Gastrocnemius medialis (tissue), 4 donors: ENCODE measurements around the gene KDELR1. TPM values are rescaled to one million over a fixed set of nuclear protein-coding genes. Genes with fewer than 3 reads are reported as not detected.
A peak's percentile ranks its signal among the peaks of the same experiment; 100 is the strongest.

ENCODE experiments used
- ATAC-seq, 2 donors: fragments of 150-250 bp; one replicate each; pipeline ENCODE4 v1.9.1; 2016
- DNase-seq, 2 donors: peaks; one replicate each; pipeline ENCODE4 v3.0.0-alpha.2; 2019
- H3K27ac ChIP-seq, 4 donors: fragments of 200-600 bp; sonication (generic); 1 replicate in 1 of 4; 2 replicates in 3 of 4; pipeline ENCODE4 v1.5.1; 2016 to 2018; ENCODE audit warnings: mild to moderate bottlenecking in 2 of 4, moderate library complexity in 1 of 4
- H3K27me3 ChIP-seq, 3 donors: fragments of 200-600 bp; sonication (generic) in 2 of 3; 1 replicate in 1 of 3; 2 replicates in 2 of 3; pipeline versions ENCODE4 v1.5.1 to v1.6.0; 2016 to 2019; ENCODE audit warnings: mild to moderate bottlenecking in 1 of 3, moderate library complexity in 1 of 3
- H3K36me3 ChIP-seq, 2 donors: fragments of 200-600 bp; sonication (generic) in 1 of 2; one replicate each; pipeline ENCODE4 v1.5.1; 2017 to 2018
- H3K4me1 ChIP-seq, 2 donors: fragments of 200-600 bp; sonication (generic) in 1 of 2; one replicate each; pipeline ENCODE4 v1.5.1; 2016 to 2017; ENCODE audit warnings: mild to moderate bottlenecking in 2 of 2
- H3K4me3 ChIP-seq, 4 donors: fragments of 200-600 bp; sonication (generic) in 3 of 4; 1 replicate in 1 of 4; 2 replicates in 3 of 4; pipeline ENCODE4 v1.5.1; 2016 to 2019; ENCODE audit warnings: mild to moderate bottlenecking in 2 of 4
- H3K9me3 ChIP-seq, 3 donors: fragments of 200-600 bp; sonication (generic) in 2 of 3; 1 replicate in 1 of 3; 2 replicates in 2 of 3; pipeline ENCODE4 v1.5.1; 2016 to 2019
- POLR2A ChIP-seq, 2 donors: fragments of 450-650 bp; IDR thresholded peaks; one replicate each; pipeline ENCODE4 v1.6.1; 2017; ENCODE audit warnings: antibody characterized with exemption in 2 of 2, mild to moderate bottlenecking in 2 of 2, moderate library complexity in 2 of 2
- in situ Hi-C, 4 donors: fragments of 200-750 bp; cut with MboI; loops; one replicate each; pipeline versions ENCODE4 v1.15.0 to v1.8.0; 2017; ENCODE audit warnings: low sequenced_read_pairs in 4 of 4
- intact Hi-C: fragments of 100-400 bp; cut with DNase I; formaldehyde crosslinking; loops from one replicate; pipeline ENCODE4 v1.15.1; 2023; ENCODE audit warnings: low total_unique reads
- total RNA-seq, 4 donors: library from RNA; depleted of rRNA; stranded (reverse); fragments of >200 nt; gene quantifications; one replicate each; pipeline versions ENCODE4 v1.1.0 to v1.2.3, GENCODE V29; 2016
- TF ChIP-seq, protein P1 (sequence below), 5 experiments: fragments of 450-650 bp in 3 of 5; fragments of 200-600 bp in 2 of 5; sonication (generic) in 2 of 5; IDR thresholded peaks in 4 of 5; conservative IDR thresholded peaks in 1 of 5; 1 replicate in 4 of 5; 2 replicates in 1 of 5; pipeline ENCODE4 v1.5.1; 2016 to 2019; ENCODE audit warnings: antibody characterized with exemption in 5 of 5, mild to moderate bottlenecking in 3 of 5, moderate library complexity in 3 of 5

The KDELR1 gene
- total RNA-seq, 4 donors from 2014 or later = 44.9 to 64.7 (median 54.0) TPM

DNA sequence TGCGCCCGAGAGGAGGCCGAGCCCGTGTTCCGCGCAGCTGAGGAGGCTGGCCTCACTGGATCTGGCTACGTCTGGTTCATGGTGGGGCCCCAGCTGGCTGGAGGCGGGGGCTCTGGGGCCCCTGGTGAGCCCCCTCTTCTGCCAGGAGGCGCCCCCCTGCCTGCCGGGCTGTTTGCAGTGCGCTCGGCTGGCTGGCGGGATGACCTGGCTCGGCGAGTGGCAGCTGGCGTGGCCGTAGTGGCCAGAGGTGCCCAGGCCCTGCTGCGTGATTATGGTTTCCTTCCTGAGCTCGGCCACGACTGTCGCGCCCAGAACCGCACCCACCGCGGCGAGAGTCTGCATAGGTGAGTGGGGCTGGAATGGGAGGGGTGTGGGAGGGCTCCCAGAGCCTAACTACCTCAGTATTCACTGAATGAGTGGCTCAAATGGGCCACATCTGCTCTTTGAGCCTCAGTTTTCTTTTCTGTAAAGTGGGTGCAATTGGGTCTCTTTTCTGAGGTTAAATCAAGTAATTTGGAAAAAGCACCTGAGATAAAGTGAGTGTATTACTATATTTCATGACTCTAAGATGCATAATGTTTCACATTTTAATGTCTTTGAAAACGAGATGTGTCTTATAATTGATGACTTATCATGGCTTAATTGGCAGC lies 13.8 kb upstream of the KDELR1 start:
- H3K36me3 ChIP-seq = no peaks in the 10 kb centered on the region
- in situ Hi-C loops (no loop called here), intact Hi-C loops (no loop called here)
- no peak overlapping the region for H3K4me3 ChIP-seq
- H3K9me3 ChIP-seq = no peaks in the 10 kb centered on the region
- no peaks in the 10 kb centered on the region for H3K4me1 ChIP-seq
- no peak overlapping the region for H3K27ac ChIP-seq
- H3K27me3 ChIP-seq = peaks cover 0 to 9% (median 0%) of the 10 kb centered on the region in 3 donors
- ATAC-seq (no peak), DNase-seq (no peak)
- TF ChIP-seq POLR2A (IDR thresholded peaks at IDR 0.05) = no peak
- TF ChIP-seq, protein P1, sequence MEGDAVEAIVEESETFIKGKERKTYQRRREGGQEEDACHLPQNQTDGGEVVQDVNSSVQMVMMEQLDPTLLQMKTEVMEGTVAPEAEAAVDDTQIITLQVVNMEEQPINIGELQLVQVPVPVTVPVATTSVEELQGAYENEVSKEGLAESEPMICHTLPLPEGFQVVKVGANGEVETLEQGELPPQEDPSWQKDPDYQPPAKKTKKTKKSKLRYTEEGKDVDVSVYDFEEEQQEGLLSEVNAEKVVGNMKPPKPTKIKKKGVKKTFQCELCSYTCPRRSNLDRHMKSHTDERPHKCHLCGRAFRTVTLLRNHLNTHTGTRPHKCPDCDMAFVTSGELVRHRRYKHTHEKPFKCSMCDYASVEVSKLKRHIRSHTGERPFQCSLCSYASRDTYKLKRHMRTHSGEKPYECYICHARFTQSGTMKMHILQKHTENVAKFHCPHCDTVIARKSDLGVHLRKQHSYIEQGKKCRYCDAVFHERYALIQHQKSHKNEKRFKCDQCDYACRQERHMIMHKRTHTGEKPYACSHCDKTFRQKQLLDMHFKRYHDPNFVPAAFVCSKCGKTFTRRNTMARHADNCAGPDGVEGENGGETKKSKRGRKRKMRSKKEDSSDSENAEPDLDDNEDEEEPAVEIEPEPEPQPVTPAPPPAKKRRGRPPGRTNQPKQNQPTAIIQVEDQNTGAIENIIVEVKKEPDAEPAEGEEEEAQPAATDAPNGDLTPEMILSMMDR (IDR thresholded peaks at IDR 0.05 in 4 of 5, conservative IDR thresholded peaks at IDR 0.05 in 1 of 5) = no peak

DNA sequence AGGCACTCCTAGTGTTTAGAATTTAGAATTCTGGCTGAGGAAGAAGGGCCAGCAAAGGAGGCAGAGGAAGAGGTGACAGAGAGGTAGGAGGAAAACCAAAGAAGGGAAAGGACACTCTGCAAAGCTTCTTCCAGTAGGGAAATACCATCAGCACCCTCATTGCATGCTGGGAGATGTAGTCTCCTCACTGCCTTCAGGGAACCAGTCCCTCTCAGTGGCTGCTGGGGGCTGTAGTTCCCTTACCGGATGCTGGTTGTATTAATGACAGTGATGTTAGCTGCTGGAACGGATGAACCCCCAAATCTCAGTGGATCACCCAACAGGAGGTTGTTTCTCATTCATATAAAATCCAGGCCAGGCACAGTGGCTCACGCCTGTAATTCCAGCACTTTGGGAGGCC lies 12.3 kb upstream of the KDELR1 start:
- no peak for TF ChIP-seq POLR2A (IDR thresholded peaks at IDR 0.05)
- TF ChIP-seq, protein P1 (IDR thresholded peaks at IDR 0.05 in 4 of 5, conservative IDR thresholded peaks at IDR 0.05 in 1 of 5) = no peak
- DNase-seq (peak in 1 of 2 donors; percentile 37), ATAC-seq (peak; percentile 50 to 69)
- H3K36me3 ChIP-seq = no peaks in the 10 kb centered on the region
- no peak overlapping the region for H3K27ac ChIP-seq
- H3K27me3 ChIP-seq = peaks cover 0 to 9% (median 7%) of the 10 kb centered on the region in 3 donors
- intact Hi-C loops = no loop called here
- no peaks in the 10 kb centered on the region for H3K4me1 ChIP-seq
- no peaks in the 10 kb centered on the region for H3K9me3 ChIP-seq
- no peak overlapping the region for H3K4me3 ChIP-seq
- in situ Hi-C loops = no loop called here

DNA sequence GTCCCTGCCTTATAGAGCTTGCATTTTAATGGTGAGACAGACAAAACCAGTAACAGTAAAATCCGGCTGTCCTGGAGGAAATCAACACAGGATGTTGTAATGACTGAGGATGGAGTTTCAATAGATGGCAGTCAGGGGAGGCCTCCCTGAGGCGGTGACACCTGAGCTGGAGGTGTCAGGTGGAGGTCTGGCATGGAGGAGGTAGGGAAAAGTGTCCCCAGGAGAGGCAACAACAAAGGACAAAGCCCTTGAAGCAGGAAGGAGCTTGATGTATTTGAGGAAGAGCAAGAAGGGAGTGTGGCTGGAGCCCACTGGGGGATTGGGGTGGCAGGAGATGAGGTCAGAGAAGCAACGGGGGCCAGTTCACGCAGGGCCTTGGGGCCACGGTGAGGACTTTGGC lies 9.9 kb upstream of the KDELR1 start:
- intact Hi-C loops = no loop called here
- Histone ChIP-seq H3K4me1 (peaks cover 0 to 4% of the 10 kb centered on the region in 2 donors), H3K27me3 (peaks cover 19 to 26% (median 19%) of the 10 kb centered on the region in 3 donors), H3K36me3 (no peaks in the 10 kb centered on the region), H3K4me3 (no peak overlapping the region), H3K9me3 (no peaks in the 10 kb centered on the region), H3K27ac (no peak overlapping the region)
- in situ Hi-C loops = no loop called here
- DNase-seq (no peak), ATAC-seq (no peak)
- TF ChIP-seq, protein P1 (IDR thresholded peaks at IDR 0.05 in 4 of 5, conservative IDR thresholded peaks at IDR 0.05 in 1 of 5) = no peak
- no peak for TF ChIP-seq POLR2A (IDR thresholded peaks at IDR 0.05)

DNA sequence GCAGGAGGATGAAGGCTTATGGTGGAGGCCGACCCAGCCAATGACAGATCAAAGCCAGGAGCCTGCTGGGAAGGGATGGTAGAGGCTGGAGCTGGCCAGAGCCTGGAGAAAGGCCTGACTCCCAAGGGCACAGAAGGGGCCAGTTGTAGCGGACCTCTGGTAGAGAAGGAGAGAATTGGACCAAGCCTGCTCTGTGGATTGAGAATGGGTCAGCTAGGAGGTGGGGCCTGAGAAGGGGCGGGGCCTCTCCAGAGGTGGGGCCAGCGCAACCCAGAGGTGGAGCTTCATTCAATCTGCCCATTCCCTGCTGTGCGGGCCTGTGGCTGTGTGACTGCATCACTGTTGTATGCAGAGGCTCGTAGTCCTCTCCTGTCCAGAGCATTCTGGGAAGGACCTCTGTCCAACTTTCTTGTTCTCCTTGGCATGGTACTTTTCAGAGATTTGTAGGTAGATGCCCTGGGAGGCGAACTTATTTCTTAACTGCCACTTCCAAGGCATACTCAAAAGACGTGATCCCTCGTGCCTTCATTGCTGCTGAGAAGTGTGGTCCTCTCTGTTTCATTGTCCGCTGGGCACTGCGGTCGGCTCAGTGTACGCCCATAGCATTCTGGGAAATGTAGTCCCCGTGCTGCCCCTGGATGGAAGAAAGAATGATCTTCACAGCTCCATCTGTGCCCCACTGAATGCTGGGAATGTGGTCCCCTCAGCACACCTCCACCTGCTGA lies 8.8 kb upstream of the KDELR1 start:
- no peaks in the 10 kb centered on the region for H3K9me3 ChIP-seq
- H3K4me1 ChIP-seq = peaks cover 0 to 4% of the 10 kb centered on the region in 2 donors
- H3K4me3 ChIP-seq = no peak overlapping the region
- peak; percentile 47 to 51 for ATAC-seq
- TF ChIP-seq, protein P1 (IDR thresholded peaks at IDR 0.05 in 4 of 5, conservative IDR thresholded peaks at IDR 0.05 in 1 of 5) = no peak
- peak overlapping the region in 1 of 4 donors; percentile 3 for H3K27ac ChIP-seq
- no peaks in the 10 kb centered on the region for H3K36me3 ChIP-seq
- intact Hi-C loops (no loop called here), in situ Hi-C loops (no loop called here)
- H3K27me3 ChIP-seq = peaks cover 30 to 38% (median 30%) of the 10 kb centered on the region in 3 donors
- peak in 1 of 2 donors; percentile 38 for DNase-seq
